KMS-11 (cell line): ENCODE measurements around the gene SSBP3.

Source experiments
- H2AFZ ChIP-seq: fragments of 200-600 bp; sonication (generic); 2 replicates; pipeline ENCODE4 v1.6.1; 2016; ENCODE audit warnings: antibody characterized with exemption, mixed run types, low read depth
- H3K27ac ChIP-seq: fragments of 200-600 bp; sonication (generic); 2 replicates; pipeline ENCODE4 v1.6.1; 2016; ENCODE audit warnings: mild to moderate bottlenecking, mixed run types
- H3K27me3 ChIP-seq: fragments of 200-600 bp; sonication (generic); 2 replicates; pipeline ENCODE4 v1.6.1; 2017; ENCODE audit warnings: mild to moderate bottlenecking, low read depth, mixed run types, moderate library complexity; ENCODE audit not compliant: insufficient read depth
- H3K36me3 ChIP-seq: fragments of 200-600 bp; sonication (generic); 2 replicates; pipeline ENCODE4 v1.6.1; 2017; ENCODE audit warnings: mild to moderate bottlenecking, mixed run types; ENCODE audit not compliant: insufficient read depth
- H3K4me1 ChIP-seq: fragments of 200-600 bp; sonication (generic); 2 replicates; pipeline ENCODE4 v1.6.1; 2016; ENCODE audit warnings: mild to moderate bottlenecking, low read depth, mixed run types; ENCODE audit not compliant: poor library complexity, severe bottlenecking
- H3K4me2 ChIP-seq: fragments of 200-600 bp; sonication (generic); 2 replicates; pipeline ENCODE4 v1.7.0; 2016; ENCODE audit warnings: mild to moderate bottlenecking, mixed run types
- H3K4me3 ChIP-seq: fragments of 200-600 bp; sonication (generic); IDR thresholded peaks from 2 replicates; pipeline ENCODE4 v1.6.1; 2017; ENCODE audit warnings: low read depth, low read length, mixed read lengths; ENCODE audit not compliant: insufficient read depth
- H3K79me2 ChIP-seq: fragments of 200-600 bp; sonication (generic); 2 replicates; pipeline ENCODE4 v1.6.1; 2016; ENCODE audit warnings: low read depth, mixed run types; ENCODE audit not compliant: insufficient read depth
- H3K9ac ChIP-seq: fragments of 200-600 bp; sonication (generic); 2 replicates; pipeline ENCODE4 v1.6.1; 2016; ENCODE audit warnings: mild to moderate bottlenecking, mixed run types
- H4K20me1 ChIP-seq: fragments of 200-600 bp; sonication (generic); 2 replicates; pipeline ENCODE4 v1.6.1; 2016; ENCODE audit warnings: mild to moderate bottlenecking, mixed run types; ENCODE audit not compliant: insufficient read depth
- CTCF ChIP-seq: fragments of 200-600 bp; sonication (generic); conservative IDR thresholded peaks from 2 replicates; pipeline ENCODE4 v1.6.1; 2017; ENCODE audit warnings: low read depth, mild to moderate bottlenecking, antibody characterized with exemption, low read length, moderate library complexity, mixed read lengths

Gene SSBP3

GRCh38 chr1:54180701-54181360 lies 225.4 kb downstream of the SSBP3 start:
- no peak overlapping the region for H3K27ac ChIP-seq
- TF ChIP-seq CTCF: no peak
- no peak overlapping the region for H3K4me3 ChIP-seq
- H3K4me1 ChIP-seq: no peaks in the 10 kb centered on the region
- H3K27me3 ChIP-seq: no peaks in the 10 kb centered on the region
- no peaks in the 10 kb centered on the region for H3K36me3 ChIP-seq
- H2AFZ ChIP-seq: no peak overlapping the region
- no peak overlapping the region for H3K9ac ChIP-seq
- no peak overlapping the region for H3K4me2 ChIP-seq
- no peaks in the 10 kb centered on the region for H4K20me1 ChIP-seq
- no peaks in the 10 kb centered on the region for H3K79me2 ChIP-seq

GRCh38 chr1:54178296-54179070 lies 227.7 kb downstream of the SSBP3 start:
- H3K4me2 ChIP-seq: no peak overlapping the region
- no peak for TF ChIP-seq CTCF
- H3K79me2 ChIP-seq: no peaks in the 10 kb centered on the region
- H3K36me3 ChIP-seq: no peaks in the 10 kb centered on the region
- H3K4me3 ChIP-seq: no peak overlapping the region
- H3K9ac ChIP-seq: no peak overlapping the region
- no peaks in the 10 kb centered on the region for H3K4me1 ChIP-seq
- H2AFZ ChIP-seq: no peak overlapping the region
- no peaks in the 10 kb centered on the region for H3K27me3 ChIP-seq
- no peaks in the 10 kb centered on the region for H4K20me1 ChIP-seq
- H3K27ac ChIP-seq: no peak overlapping the region

- Histone ChIP-seq H3K36me3 (no peaks in the 10 kb centered on the region), H3K9ac (no peak overlapping the region), H2AFZ (no peak overlapping the region), H3K27me3 (no peaks in the 10 kb centered on the region), H4K20me1 (no peaks in the 10 kb centered on the region), H3K4me3 (no peak overlapping the region), H3K27ac (no peak overlapping the region), H3K79me2 (no peaks in the 10 kb centered on the region), H3K4me2 (no peak overlapping the region), H3K4me1 (no peaks in the 10 kb centered on the region)
- TF ChIP-seq CTCF: no peak
Observed at GRCh38 chr1:54177726-54178125, 228.5 kb downstream of the SSBP3 start.

GRCh38 chr1:54176621-54177327 lies 229.4 kb downstream of the SSBP3 start:
- Histone ChIP-seq H3K9ac (no peak overlapping the region), H3K79me2 (no peaks in the 10 kb centered on the region), H3K4me1 (no peaks in the 10 kb centered on the region), H4K20me1 (no peaks in the 10 kb centered on the region), H3K27ac (no peak overlapping the region), H3K4me2 (no peak overlapping the region), H3K27me3 (no peaks in the 10 kb centered on the region), H2AFZ (no peak overlapping the region), H3K4me3 (no peak overlapping the region), H3K36me3 (no peaks in the 10 kb centered on the region)
- TF ChIP-seq CTCF: no peak
